GM19025 (cell line): ENCODE results near the gene LITAFD.

Experiments
- ATAC-seq: cut with Tn5 transposase; IDR thresholded peaks from one replicate; pipeline ENCODE4 v1.9.1; 2021; ENCODE audit warnings: mild to moderate bottlenecking, low read depth, moderate library complexity; ENCODE audit not compliant: unreplicated experiment

The LITAFD gene

DNA sequence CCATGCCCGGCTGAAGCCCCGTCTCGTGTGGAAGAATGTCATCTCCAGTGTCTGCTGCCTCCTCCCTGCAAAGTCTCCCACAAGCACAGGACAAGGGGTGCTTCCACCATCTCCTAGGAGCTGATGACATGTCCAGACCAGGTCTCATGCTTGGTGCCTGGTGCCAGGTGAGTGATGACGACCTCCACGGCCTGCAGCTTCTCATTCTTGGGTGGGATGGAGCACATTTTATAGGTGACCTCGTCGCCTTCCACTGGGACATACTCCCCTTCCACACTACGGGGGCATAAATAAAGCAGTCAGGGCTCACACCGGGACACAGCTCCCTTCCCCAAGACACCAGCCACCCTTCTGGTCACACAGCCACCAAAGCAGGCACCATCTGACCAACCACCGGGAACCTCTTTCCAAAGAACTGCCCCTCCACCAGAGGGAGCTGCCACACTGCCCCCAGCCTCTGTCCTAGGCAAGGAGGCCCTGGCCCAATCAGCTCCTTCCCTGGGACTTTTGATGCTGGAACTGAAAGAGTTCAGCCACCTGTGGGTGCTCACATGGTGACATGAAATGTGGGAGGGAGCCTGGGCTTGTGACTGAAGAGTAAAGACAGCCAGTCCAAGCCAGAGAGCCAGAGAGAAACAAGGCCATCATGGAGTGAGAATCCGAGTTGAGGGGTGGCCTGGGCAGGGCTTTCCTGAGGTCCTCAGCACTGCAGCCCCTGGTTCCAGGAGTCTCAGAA lies 26.9 kb upstream of the LITAFD start:
- no peak for ATAC-seq

DNA sequence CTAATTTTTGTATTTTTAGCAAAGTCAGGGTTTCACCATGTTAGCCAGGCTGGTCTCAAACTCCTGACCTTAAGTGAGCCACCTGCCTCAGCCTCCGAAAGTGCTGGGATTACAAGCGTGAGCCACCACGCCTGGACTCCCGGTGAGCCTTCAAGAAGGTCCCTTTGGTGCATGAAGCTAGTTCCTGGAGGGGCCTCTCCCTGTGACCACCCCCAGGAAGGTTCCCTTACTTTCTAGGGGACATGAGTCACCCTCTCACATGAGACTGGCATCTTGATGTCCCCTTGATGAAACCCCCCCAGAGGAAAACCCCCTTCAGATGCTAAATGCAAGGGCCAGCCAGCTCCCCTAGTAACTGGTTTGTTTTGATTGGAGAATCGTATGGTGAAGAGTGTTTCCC lies 26.2 kb upstream of the LITAFD start:
- ATAC-seq: no peak

GRCh38 chr16:8858994-8859912 lies 22.9 kb upstream of the LITAFD start:
- ATAC-seq: no peak

DNA sequence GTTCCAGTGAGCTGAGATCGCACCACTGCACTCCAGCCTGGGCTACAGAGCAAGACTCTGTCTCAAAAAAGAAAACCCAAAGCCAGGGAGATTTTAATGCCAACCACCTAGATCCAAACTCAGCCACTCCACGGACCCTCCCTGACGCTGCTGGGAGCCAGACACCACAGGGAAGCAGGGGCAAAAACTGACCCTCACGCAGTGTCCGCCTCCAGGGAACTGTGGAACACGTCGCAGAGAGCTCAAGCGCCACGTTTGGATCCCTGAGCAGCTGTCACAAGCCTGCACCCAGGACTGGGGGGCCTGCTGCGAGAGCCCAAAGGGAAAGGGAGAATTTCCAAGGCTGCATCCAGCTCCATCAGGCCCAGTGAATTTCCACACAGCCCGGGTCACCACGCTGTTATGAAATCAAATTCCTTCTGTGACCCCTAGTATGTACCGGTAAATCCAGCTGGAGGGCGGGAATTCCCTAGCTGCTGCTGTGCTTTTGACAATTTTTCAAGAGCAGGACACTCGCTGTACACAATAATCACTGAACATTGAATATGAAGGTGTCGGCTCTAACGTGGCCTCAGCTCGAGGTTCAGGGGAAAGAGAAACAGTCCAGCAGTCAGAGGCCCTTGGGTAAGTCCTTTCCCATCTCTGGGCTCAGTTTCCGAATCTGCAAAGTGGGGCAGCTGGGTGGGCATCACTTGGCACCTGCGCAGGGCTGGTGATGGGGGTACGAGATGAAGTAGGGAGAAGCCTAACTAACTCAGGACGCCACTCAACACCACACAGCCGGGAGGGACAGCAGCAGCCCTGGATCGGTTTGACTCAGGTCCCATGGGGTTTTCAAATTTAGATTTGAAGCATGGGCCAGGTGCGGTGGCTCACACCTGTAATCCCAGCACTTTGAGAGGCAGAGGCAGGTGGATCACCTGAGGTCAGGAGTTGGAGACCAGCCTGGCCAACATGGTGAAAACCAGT lies 22.0 kb upstream of the LITAFD start:
- ATAC-seq: no peak

DNA sequence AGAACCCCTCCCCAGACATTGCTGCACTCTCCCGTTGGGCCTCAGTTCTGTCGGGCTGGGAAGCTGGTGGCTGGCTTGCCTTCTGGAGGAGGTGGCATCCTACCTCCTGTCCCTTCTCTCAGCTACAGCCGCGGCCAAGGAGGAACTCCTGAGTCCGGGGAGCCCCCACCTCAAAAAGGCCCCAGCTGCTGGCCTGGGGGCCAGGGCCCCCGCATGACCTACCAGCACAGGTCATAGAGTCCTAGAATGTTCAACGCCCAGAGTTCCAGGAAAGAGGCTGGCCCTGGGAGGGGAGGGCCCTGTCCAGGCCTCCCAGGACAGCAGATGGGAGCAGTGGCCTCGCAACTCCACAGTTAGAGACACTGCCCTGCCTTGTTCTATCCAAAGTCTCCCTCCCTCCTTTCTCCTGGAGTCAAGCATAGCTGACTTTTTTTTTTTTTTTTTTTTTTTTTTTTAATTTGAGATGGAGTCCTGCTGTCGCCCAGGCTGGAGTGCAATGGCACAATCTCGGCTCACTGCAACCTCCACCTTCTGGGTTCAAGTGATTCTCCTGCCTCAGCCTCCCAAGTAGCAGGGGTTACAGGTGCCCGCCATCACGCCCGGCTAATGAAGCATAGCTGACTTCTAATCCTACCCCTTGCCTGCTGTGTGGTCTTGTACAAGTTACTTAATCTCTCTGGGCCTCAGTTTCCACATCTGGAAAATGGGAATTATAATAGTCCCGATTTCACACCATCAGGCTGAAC lies 20.4 kb upstream of the LITAFD start:
- ATAC-seq: no peak

DNA sequence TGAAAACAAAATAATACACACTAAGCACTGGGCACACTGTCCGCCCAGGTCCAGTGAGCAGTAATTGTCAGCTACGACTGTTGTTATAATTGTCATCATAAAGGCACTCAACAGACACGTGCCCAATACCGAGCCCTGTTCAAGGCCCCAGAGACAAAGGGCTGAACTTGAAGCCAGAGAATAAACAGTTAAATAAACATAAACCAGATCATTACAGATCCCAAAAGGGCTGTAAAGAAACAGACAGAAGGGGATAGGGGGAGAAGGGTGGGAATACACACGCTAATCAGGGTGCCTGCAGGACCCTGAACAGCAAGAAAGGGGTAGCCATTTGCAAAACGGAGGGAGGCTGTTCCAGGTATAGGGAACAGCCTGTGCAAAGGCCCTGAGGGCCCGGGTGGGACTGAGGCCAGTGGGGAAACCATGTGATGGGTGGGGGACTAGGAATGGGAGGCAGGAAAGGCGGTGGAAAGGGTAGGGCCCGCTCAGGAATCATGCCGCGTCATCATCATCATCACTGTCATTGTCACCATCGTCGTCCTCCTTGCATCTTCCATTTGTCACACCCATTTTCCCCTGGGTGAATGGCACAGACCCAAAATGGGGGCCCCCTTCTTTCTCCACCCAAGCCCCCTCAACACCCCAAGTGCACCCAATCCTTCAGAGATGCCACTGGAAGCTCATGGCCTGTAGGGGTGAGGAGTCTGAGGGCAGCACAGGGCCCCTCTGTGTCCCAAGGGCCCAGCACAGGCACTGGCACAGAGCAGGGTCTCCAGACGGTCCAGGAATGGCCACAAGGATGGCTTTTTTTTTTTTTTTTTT lies 19.6 kb upstream of the LITAFD start:
- no peak for ATAC-seq

DNA sequence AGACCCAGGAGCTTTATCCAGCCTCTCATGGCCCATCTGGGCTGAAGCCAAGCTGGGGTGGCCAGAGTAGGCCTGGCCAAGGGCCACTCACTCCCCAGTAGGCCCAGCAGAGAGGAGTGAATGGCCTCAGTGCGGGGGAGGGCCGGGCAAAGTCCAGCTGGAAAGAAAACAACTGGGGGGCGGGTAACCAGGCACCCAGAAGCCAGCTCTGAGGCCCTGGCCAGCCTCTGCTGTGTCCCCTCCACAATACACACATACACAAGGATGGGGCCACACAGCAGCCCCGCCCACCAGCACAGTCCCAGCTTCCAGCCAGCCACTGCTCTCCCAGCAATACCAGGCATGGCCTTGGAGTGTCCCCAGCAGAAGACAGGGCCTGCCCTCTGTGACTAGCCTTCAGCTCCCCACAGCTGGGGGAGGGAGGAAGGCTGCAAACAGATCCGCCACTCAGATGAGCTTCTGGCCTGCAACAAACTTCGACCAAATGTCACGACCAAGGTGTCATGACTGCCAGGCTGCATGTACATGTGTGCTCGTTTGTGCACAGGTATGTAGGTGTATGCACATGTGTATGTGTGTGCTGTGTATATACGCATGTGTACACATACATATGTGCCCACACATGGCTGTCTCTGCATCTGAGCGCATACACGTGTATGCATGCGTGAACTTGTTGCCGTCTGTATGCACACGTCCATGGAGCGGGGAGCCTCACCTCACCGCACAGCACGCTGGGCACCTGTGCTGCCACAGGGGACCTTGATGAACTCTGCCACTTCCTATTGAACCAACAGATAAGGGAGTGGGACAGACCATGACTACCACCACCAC lies 18.3 kb upstream of the LITAFD start:
- no peak for ATAC-seq

DNA sequence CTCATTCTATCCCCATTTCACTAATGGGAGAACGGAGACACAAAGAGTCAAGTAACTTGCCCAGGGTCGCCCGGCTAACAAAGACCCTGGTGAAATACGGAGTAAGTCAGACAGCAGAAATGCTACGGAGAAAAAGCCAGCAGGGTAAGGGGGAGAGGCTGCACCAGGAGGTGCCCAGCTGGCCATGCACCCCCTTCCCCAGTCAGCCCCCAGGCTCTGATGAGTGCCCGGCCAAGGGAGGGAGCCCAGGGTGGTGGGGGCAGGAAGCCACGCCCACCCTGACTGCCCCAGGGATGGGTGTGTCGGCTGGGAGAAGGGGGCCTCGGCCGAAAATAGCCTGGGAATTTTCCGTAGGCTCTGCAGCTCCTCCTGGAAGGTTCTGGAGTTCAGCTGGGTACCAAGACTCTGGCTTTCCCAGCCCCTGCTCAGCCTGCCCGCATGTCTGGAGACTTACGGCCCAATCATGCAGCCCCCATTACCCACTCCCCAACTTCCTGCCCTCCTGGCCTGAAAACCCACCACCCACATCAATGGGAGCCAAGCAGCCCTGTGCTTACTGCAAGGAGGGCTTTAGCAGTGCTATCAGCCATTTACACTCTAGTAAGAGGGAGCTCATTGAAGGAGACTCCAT lies 17.6 kb upstream of the LITAFD start:
- no peak for ATAC-seq

- no peak for ATAC-seq
Observed at GRCh38 chr16:8865145-8865882, 16.8 kb upstream of the LITAFD start.

GRCh38 chr16:8866118-8866883 lies 15.8 kb upstream of the LITAFD start:
- no peak for ATAC-seq

DNA sequence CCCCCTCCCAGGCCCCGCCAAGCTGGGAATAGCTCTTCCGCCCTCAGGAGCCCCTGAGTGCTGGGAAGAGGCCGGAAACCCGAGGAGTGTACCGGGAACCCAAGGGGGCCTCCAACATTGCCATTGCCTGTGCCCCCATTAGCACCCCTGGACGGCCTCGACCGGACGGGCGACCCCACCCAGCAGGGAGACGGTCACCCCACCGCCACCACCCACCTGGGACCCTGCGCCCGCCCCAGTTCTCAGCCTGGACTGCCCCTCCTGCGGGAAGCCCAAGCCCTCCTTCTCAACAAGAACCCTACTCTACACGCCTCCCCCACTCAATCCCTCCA lies 15.3 kb upstream of the LITAFD start:
- ATAC-seq: no peak

- no peak for ATAC-seq
Observed at GRCh38 chr16:8867216-8867931, 14.8 kb upstream of the LITAFD start.

- no peak for ATAC-seq
Observed at GRCh38 chr16:8867932-8868415, 14.2 kb upstream of the LITAFD start.

- ATAC-seq: peak; percentile 73
Observed at GRCh38 chr16:8868416-8869211, 13.5 kb upstream of the LITAFD start, which contains the start of gene CARHSP1. Gene CARHSP1, minus strand, starts transcription at chr16:8869006. Its CDS starts 9,678 bp downstream, at chr16:8859328.
